NCI-H345 treated with DMSO at 0.1 percent for 48 hours (cell line): ENCODE data around the gene UCN2.

Experiments used
- DNase-seq: peaks from one replicate; lab custom pipeline; 2025; ENCODE audit not compliant: unreplicated experiment; lab: John Stamatoyannopoulos, UW

UCN2 gene

GRCh38 chr3:48563382-48563918 lies at the start of gene UCN2:
Gene UCN2, minus strand, starts transcription at chr3:48563781. Its CDS starts 657 bp downstream, at chr3:48563124.
- DNase-seq = no peak

- no peak for DNase-seq
Observed at GRCh38 chr3:48612309-48612708, 48.7 kb upstream of the UCN2 start.

- DNase-seq = peak; percentile 78
Observed at GRCh38 chr3:48609088-48610005, 45.8 kb upstream of the UCN2 start, which contains the start of gene UQCRC1. Gene UQCRC1, minus strand, starts transcription at chr3:48609646. Its CDS starts 26 bp downstream, at chr3:48609620.

GRCh38 chr3:48607519-48607918 lies 43.9 kb upstream of the UCN2 start:
- DNase-seq = no peak

GRCh38 chr3:48601622-48601994 lies 38.0 kb upstream of the UCN2 start:
- no peak for DNase-seq

- DNase-seq = no peak
Observed at GRCh38 chr3:48600711-48601621, 37.4 kb upstream of the UCN2 start.

GRCh38 chr3:48599509-48600285 lies 36.1 kb upstream of the UCN2 start:
- no peak for DNase-seq

- DNase-seq = no peak
Observed at GRCh38 chr3:48599077-48599501, 35.5 kb upstream of the UCN2 start.

- no peak for DNase-seq
Observed at GRCh38 chr3:48598323-48599076, 34.9 kb upstream of the UCN2 start.

- no peak for DNase-seq
Observed at GRCh38 chr3:48597408-48597800, 33.8 kb upstream of the UCN2 start.

GRCh38 chr3:48596676-48597407 lies 33.3 kb upstream of the UCN2 start:
- DNase-seq = no peak

GRCh38 chr3:48596157-48596556 lies 32.6 kb upstream of the UCN2 start:
- DNase-seq = no peak

- no peak for DNase-seq
Observed at GRCh38 chr3:48595526-48596121, 32.0 kb upstream of the UCN2 start.

- DNase-seq = no peak
Observed at GRCh38 chr3:48595075-48595525, 31.5 kb upstream of the UCN2 start, which contains the start of gene COL7A1. Gene COL7A1, minus strand, starts transcription at chr3:48595329. Its CDS starts 170 bp downstream, at chr3:48595159.

GRCh38 chr3:48594417-48595049 lies 31.0 kb upstream of the UCN2 start:
- no peak for DNase-seq

GRCh38 chr3:48593337-48593736 lies 29.8 kb upstream of the UCN2 start:
- DNase-seq = no peak

- no peak for DNase-seq
Observed at GRCh38 chr3:48592519-48593087, 29.0 kb upstream of the UCN2 start.
